Immature natural killer cell (primary cell): ENCODE measurements around the gene KCNJ10. TPM values are rescaled to one million over a fixed set of nuclear protein-coding genes. Genes with fewer than 3 reads are reported as not detected.

Experiments
- DNase-seq, 3 donors: peaks; one replicate each; pipeline ENCODE4 v3.0.0; 2022; ENCODE audit warnings: mixed read lengths in 1 of 3
- H3K27ac Mint-ChIP-seq, 6 donors: one replicate each; pipeline ENCODE4 v1.8.0; 2020; ENCODE audit warnings: mixed read lengths in 6 of 6, mild to moderate bottlenecking in 5 of 6, inconsistent platforms in 4 of 6, moderate library complexity in 3 of 6
- H3K27me3 Mint-ChIP-seq, 3 donors: one replicate each; pipeline ENCODE4 v1.8.0; 2020 to 2021; ENCODE audit warnings: low read depth in 3 of 3, mild to moderate bottlenecking in 3 of 3, mixed read lengths in 3 of 3, moderate library complexity in 3 of 3, inconsistent platforms in 1 of 3
- H3K36me3 Mint-ChIP-seq, 3 donors: one replicate each; pipeline ENCODE4 v1.8.0; 2020; ENCODE audit warnings: mixed read lengths in 3 of 3, inconsistent platforms in 2 of 3, mild to moderate bottlenecking in 2 of 3
- H3K4me1 Mint-ChIP-seq, 2 donors: one replicate each; pipeline ENCODE4 v1.8.0; 2020; ENCODE audit warnings: inconsistent platforms in 2 of 2, mild to moderate bottlenecking in 2 of 2, mixed read lengths in 2 of 2, moderate library complexity in 1 of 2
- H3K4me3 Mint-ChIP-seq, 5 donors: one replicate each; pipeline ENCODE4 v1.8.0; 2020; ENCODE audit warnings: mild to moderate bottlenecking in 5 of 5, mixed read lengths in 5 of 5, inconsistent platforms in 3 of 5, moderate library complexity in 3 of 5
- H3K9me3 Mint-ChIP-seq, 6 donors: one replicate each; pipeline ENCODE4 v1.8.0; 2020; ENCODE audit warnings: mild to moderate bottlenecking in 6 of 6, mixed read lengths in 6 of 6, inconsistent platforms in 4 of 6, moderate library complexity in 3 of 6
- polyA plus RNA-seq, 3 donors: library from polyadenylated mRNA; unstranded; fragments of 300-500 nt; fragmentation: Illumina TruSeq; gene quantifications; one replicate each; pipeline ENCODE4 v1.2.3, GENCODE V29; 2021

Gene KCNJ10
- polyA plus RNA-seq, 3 donors from 2014 or later: not detected

GRCh38 chr1:159951551-159951950 lies 118.4 kb downstream of the KCNJ10 start:
- H3K4me3 Mint-ChIP-seq: no peak overlapping the region
- no peaks in the 10 kb centered on the region for H3K36me3 Mint-ChIP-seq
- DNase-seq: no peak
- H3K27ac Mint-ChIP-seq: no peak overlapping the region
- H3K9me3 Mint-ChIP-seq: no peaks in the 10 kb centered on the region
- peaks cover 0 to 24% (median 3%) of the 10 kb centered on the region in 3 donors for H3K27me3 Mint-ChIP-seq
- H3K4me1 Mint-ChIP-seq: no peaks in the 10 kb centered on the region

- H3K4me3 Mint-ChIP-seq: no peak overlapping the region
- no peaks in the 10 kb centered on the region for H3K9me3 Mint-ChIP-seq
- DNase-seq: no peak
- peaks cover 0 to 2% of the 10 kb centered on the region in 2 donors for H3K4me1 Mint-ChIP-seq
- no peaks in the 10 kb centered on the region for H3K36me3 Mint-ChIP-seq
- H3K27me3 Mint-ChIP-seq: peaks cover 0 to 26% (median 5%) of the 10 kb centered on the region in 3 donors
- no peak overlapping the region for H3K27ac Mint-ChIP-seq
Measured at GRCh38 chr1:159951016-159951415, 118.9 kb downstream of the KCNJ10 start.

GRCh38 chr1:159949981-159950381 lies 120.0 kb downstream of the KCNJ10 start:
- no peak overlapping the region for H3K4me3 Mint-ChIP-seq
- H3K27me3 Mint-ChIP-seq: peaks cover 0 to 28% (median 6%) of the 10 kb centered on the region in 3 donors
- H3K36me3 Mint-ChIP-seq: no peaks in the 10 kb centered on the region
- DNase-seq: no peak
- peaks cover 6% of the 10 kb centered on the region in 2 donors for H3K4me1 Mint-ChIP-seq
- no peaks in the 10 kb centered on the region for H3K9me3 Mint-ChIP-seq
- no peak overlapping the region for H3K27ac Mint-ChIP-seq

- Mint-ChIP-seq H3K4me1 (peaks cover 10 to 11% of the 10 kb centered on the region in 2 donors), H3K27ac (no peak overlapping the region), H3K36me3 (no peaks in the 10 kb centered on the region), H3K4me3 (no peak overlapping the region), H3K27me3 (peaks cover 6 to 31% (median 10%) of the 10 kb centered on the region in 3 donors), H3K9me3 (no peaks in the 10 kb centered on the region)
- DNase-seq: no peak
Measured at GRCh38 chr1:159949123-159949522, 120.8 kb downstream of the KCNJ10 start.

Other genes with a start within 250 kb of the KCNJ10 start
- 10 to 100 TPM in 1 of 3 donors, 1 to 10 TPM in 2; 4.0 to 17.1 (median 6.9) TPM for gene SLAMF8, start 243.3 kb downstream of the KCNJ10 start, polyA plus RNA-seq
- not detected for gene VSIG8, start 207.5 kb downstream of the KCNJ10 start, polyA plus RNA-seq
- under 1 TPM in 1 of 3 donors, not detected in 2; 0.36 TPM for gene CFAP45, start 170.0 kb downstream of the KCNJ10 start, polyA plus RNA-seq
- gene TAGLN2, start 144.7 kb downstream of the KCNJ10 start, polyA plus RNA-seq: 1,000 to 10,000 TPM in 2 of 3 donors, 100 to 1,000 TPM in 1; 660 to 1,369 (median 1,251) TPM
- not detected for gene IGSF9, start 124.5 kb downstream of the KCNJ10 start, polyA plus RNA-seq
- gene SLAMF9, start 115.9 kb downstream of the KCNJ10 start, polyA plus RNA-seq: not detected
- gene PIGM, start 38.2 kb downstream of the KCNJ10 start, polyA plus RNA-seq: 1 to 10 TPM; 2.1 to 3.3 (median 3.0) TPM
- gene KCNJ9, start 11.4 kb upstream of the KCNJ10 start, polyA plus RNA-seq: not detected
- 10 to 100 TPM; 29.1 to 57.4 (median 40.5) TPM for gene IGSF8, start 28.5 kb upstream of the KCNJ10 start, polyA plus RNA-seq
- gene ATP1A2, start 45.6 kb upstream of the KCNJ10 start, polyA plus RNA-seq: not detected
- not detected for gene ATP1A4, start 81.4 kb upstream of the KCNJ10 start, polyA plus RNA-seq
- gene CASQ1, start 120.4 kb upstream of the KCNJ10 start, polyA plus RNA-seq: not detected
- gene PEA15, start 135.2 kb upstream of the KCNJ10 start, polyA plus RNA-seq: 10 to 100 TPM; 12.8 to 14.2 (median 13.2) TPM
- 10 to 100 TPM; 42.3 to 62.1 (median 58.1) TPM for gene DCAF8, start 192.4 kb upstream of the KCNJ10 start, polyA plus RNA-seq
- 10 to 100 TPM; 62.5 to 71.9 (median 62.6) TPM for gene PEX19, start 215.0 kb upstream of the KCNJ10 start, polyA plus RNA-seq